Common myeloid progenitor, CD34-positive (primary cell): ENCODE results near the gene CCL25.
A peak's percentile ranks its signal among the peaks of the same experiment; 100 is the strongest.

Experiments
- CTCF ChIA-PET: fragments of 350-600 bp; sonication (Branson Sonifier 250); formaldehyde crosslinking; loops from one replicate; lab custom pipeline; 2021; ENCODE audit warnings: antibody characterized with exemption; lab: Charles Lee
- POLR2A ChIA-PET: fragments of 350-600 bp; sonication (Branson Sonifier 250); formaldehyde crosslinking; loops from one replicate; lab custom pipeline; 2021; ENCODE audit warnings: antibody characterized with exemption; lab: Charles Lee
- DNase-seq, 3 donors: peaks; one replicate each; pipeline versions ENCODE4 v3.0.0 to v3.0.0-alpha.2; 2013
- H3K27ac ChIP-seq, 2 experiments: 1 replicate in 1 of 2; 2 replicates in 1 of 2; pipeline ENCODE4 v1.7.0; 2013; ENCODE audit warnings: inconsistent platforms in 2 of 2, low read length in 2 of 2, mild to moderate bottlenecking in 2 of 2, low read depth in 1 of 2, moderate library complexity in 1 of 2; ENCODE audit not compliant: severe bottlenecking in 2 of 2, insufficient read depth in 1 of 2, poor library complexity in 1 of 2
- H3K27me3 ChIP-seq, 5 experiments: replicated peaks in 2 of 5; 1 replicate in 3 of 5; 2 replicates in 2 of 5; pipeline versions ENCODE4 v1.6.1 to v1.7.0; 2013; ENCODE audit warnings: low read length in 4 of 5, mild to moderate bottlenecking in 2 of 5, moderate library complexity in 2 of 5, inconsistent platforms in 1 of 5; ENCODE audit not compliant: insufficient read depth in 5 of 5, control insufficient read depth in 4 of 5
- H3K36me3 ChIP-seq, 4 experiments: 1 replicate in 2 of 4; 2 replicates in 2 of 4; pipeline versions ENCODE4 v1.6.1 to v1.7.0; 2013; ENCODE audit warnings: low read length in 3 of 4, control low read depth in 1 of 4, mild to moderate bottlenecking in 1 of 4; ENCODE audit not compliant: control insufficient read depth in 4 of 4, insufficient read depth in 4 of 4
- H3K4me1 ChIP-seq, 4 experiments: 1 replicate in 3 of 4; 2 replicates in 1 of 4; pipeline versions ENCODE4 v1.6.1 to v1.7.1; 2013; ENCODE audit warnings: low read length in 3 of 4, mild to moderate bottlenecking in 3 of 4, control low read depth in 1 of 4, inconsistent platforms in 1 of 4, moderate library complexity in 1 of 4; ENCODE audit not compliant: control insufficient read depth in 4 of 4, insufficient read depth in 4 of 4; ENCODE audit errors: control extremely low read depth in 1 of 4
- H3K4me3 ChIP-seq, 7 experiments: 1 replicate in 4 of 7; 2 replicates in 3 of 7; pipeline versions ENCODE4 v1.5.1 to v1.7.0; 2013; ENCODE audit warnings: mild to moderate bottlenecking in 7 of 7, low read length in 6 of 7, moderate library complexity in 6 of 7, inconsistent platforms in 2 of 7, low read depth in 2 of 7, control low read depth in 1 of 7; ENCODE audit not compliant: insufficient read depth in 4 of 7, control insufficient read depth in 1 of 7; ENCODE audit errors: extremely low read depth in 1 of 7
- H3K9me3 ChIP-seq, 5 experiments: 1 replicate in 4 of 5; 2 replicates in 1 of 5; pipeline versions ENCODE4 v1.6.1 to v1.7.1; 2013; ENCODE audit warnings: low read length in 4 of 5, mild to moderate bottlenecking in 2 of 5, inconsistent platforms in 1 of 5, low read depth in 1 of 5, moderate library complexity in 1 of 5; ENCODE audit not compliant: control insufficient read depth in 4 of 5, insufficient read depth in 2 of 5; ENCODE audit errors: control extremely low read depth in 1 of 5
- WGBS: methylation state at CpG from one replicate; pipeline ENCODE4 v1.1.5; 2013; ENCODE audit not compliant: insufficient coverage; 5-methylcytosine and 5-hydroxymethylcytosine counted together

Gene CCL25

DNA sequence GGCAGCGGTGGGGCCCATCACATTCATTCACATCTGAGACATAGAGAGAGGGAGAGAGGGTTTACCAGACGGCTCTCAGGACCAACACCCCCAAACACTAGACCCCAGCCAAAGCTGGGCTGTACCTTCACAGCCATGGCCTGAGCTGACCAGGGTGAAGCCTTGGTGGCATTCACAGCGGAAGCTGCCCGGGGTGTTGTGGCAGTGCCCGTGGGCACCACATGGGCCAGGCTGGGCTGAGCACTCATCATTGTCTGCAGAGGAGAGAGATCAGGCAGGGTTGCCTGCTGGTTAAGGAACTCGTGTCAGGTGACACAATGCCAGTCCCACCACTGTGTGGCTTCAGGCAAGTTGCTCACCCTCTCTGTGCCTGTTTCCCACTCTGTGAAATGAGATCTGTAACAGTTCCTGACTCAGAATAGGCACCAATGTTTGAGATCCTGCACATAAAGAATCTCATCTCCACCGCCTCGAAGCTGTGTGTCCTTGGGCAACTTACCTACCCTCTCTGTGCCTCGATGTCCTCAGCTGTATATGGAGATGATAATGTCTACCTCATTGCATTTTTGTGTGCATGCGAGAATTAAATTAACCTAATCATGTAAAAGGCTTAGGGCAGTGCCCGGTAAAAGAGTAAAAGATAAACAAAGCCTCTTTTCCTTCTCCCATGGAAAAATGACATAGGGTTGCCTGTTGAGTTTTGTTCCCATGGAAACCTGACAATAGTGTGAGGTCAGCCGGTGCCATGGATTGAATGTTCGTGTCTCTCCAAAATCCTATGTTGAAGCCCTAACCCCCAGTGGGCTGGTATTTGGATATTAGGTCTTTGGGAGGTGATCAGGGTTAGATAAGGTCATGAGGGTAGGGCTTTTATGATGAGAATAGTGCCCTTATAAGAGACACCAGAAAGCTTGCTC lies 22.9 kb downstream of the CCL25 start:
- CTCF ChIA-PET = interaction anchor here (0.6 kb wide), 1 partner anchor 608 kb away, joined by 3 read pairs; no protein-coding TSS in a partner anchor
- peak in 1 of 3 donors; percentile 44 for DNase-seq
- peaks cover 0 to 22% (median 0%) of the 10 kb centered on the region in 4 experiments for H3K4me1 ChIP-seq
- H3K27ac ChIP-seq = no peak overlapping the region
- no peaks in the 10 kb centered on the region for H3K36me3 ChIP-seq
- no peak overlapping the region for H3K4me3 ChIP-seq
- H3K9me3 ChIP-seq = peaks cover 0 to 7% (median 3%) of the 10 kb centered on the region in 5 experiments
- POLR2A ChIA-PET = no interaction called here
- 93% methylated on average over 5 of the region's 13 CpGs for WGBS
- H3K27me3 ChIP-seq = peaks cover 0 to 2% (median 0%) of the 10 kb centered on the region in 5 experiments

DNA sequence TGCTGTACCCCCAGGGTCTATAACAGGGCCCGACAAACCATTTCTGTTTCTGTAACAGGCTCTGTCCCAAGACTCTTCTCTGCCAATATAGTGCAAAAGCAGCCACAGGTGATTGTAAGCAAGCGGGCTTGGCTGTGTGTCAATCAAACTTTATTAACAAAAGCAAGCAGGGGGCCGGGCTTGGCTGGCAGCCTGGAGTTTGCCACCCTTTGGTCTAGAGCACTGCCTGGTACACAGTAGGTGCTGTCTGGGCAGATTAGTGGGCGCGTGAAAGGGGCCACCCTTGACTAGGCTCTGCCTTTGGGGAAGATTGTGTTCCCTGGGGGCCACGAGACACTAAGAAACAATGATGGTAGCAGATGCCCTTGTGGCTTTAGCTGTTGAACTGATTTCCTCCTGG lies 27.4 kb downstream of the CCL25 start:
- DNase-seq = no peak
- 98% methylated on average over 6 of the region's 6 CpGs for WGBS
- Histone ChIP-seq H3K9me3 (no peaks in the 10 kb centered on the region), H3K27ac (no peak overlapping the region), H3K4me3 (no peak overlapping the region), H3K27me3 (peaks cover 0 to 2% (median 0%) of the 10 kb centered on the region in 5 experiments), H3K36me3 (no peaks in the 10 kb centered on the region), H3K4me1 (no peaks in the 10 kb centered on the region)
- POLR2A ChIA-PET = no interaction called here
- CTCF ChIA-PET = no interaction called here

DNA sequence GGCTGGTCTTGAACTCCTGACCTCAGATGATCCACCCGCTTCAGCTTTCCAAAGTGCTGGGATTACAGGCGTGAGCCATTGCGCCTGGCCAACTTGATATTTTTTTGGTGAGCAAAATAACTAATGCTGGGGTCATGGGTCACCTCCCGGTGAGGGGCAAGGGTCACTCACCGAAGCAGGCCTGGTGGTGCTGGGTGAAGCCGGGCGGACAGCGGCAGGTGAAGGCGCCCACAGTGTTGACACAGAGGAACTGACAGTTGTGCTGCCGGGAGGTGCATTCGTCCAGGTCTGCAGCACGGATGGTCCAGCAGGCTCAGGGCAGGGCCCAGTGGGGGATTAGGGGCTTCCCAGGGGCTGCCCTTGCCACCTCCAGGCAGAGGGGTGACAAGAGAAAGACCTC lies 28.3 kb downstream of the CCL25 start:
- ChIA-PET CTCF (no interaction called here), POLR2A (no interaction called here)
- H3K27me3 ChIP-seq = peaks cover 0 to 2% (median 0%) of the 10 kb centered on the region in 5 experiments
- no peak overlapping the region for H3K27ac ChIP-seq
- 90% methylated on average over 12 of the region's 12 CpGs for WGBS
- DNase-seq = no peak
- H3K36me3 ChIP-seq = no peaks in the 10 kb centered on the region
- no peaks in the 10 kb centered on the region for H3K9me3 ChIP-seq
- no peak overlapping the region for H3K4me3 ChIP-seq
- no peaks in the 10 kb centered on the region for H3K4me1 ChIP-seq

DNA sequence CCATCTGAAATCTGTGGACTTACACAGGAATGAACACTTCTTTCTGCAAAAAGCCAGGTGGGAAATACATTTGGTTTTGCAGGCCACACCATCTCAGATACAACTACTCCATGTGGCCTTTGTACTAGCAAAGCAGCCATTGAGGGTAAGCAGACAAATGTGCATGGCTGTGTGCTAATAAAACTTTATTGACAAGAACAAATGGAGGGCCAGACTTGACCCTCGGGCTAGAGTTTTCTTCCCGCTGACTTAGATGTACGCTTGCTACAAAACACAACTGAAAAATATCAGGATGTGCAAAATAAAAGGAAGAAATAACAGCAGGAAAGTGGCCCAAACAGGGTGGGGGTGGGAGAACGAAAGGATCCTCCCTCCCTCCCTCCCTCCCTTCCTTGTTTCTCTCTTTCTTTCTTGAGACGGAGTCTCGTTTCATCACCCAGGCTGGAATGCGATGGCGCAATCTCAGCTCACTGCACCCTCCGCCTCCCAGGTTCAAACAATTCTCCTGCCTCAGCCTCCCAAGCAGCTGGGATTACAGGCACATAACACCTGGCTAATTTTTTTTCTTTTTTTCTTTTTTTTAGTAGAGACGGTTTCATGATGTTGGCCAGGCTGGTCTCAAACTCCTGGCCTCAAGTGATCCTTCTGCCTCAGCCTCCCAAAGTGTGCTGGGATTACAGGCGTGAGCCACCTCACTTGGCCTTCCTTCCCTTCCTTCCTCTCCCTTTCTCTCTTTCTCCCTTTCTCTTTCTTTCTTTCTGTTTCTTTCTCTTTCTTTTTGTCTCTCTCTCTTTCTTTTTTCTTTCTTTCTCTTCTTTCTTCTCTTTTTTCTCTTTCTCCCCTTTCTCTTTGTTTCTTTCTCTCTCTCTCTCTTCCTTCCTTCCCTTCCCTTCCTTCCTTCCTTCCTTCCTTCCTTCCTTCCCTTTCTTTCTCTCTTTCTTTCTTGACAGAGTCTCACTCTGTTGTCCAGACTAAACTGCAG lies 29.3 kb downstream of the CCL25 start:
- 90% methylated on average over 6 of the region's 11 CpGs for WGBS
- Histone ChIP-seq H3K27ac (no peak overlapping the region), H3K9me3 (no peaks in the 10 kb centered on the region), H3K36me3 (no peaks in the 10 kb centered on the region), H3K4me3 (no peak overlapping the region), H3K27me3 (peaks cover 0 to 2% (median 0%) of the 10 kb centered on the region in 5 experiments), H3K4me1 (no peaks in the 10 kb centered on the region)
- ChIA-PET POLR2A (no interaction called here), CTCF (no interaction called here)
- no peak for DNase-seq

DNA sequence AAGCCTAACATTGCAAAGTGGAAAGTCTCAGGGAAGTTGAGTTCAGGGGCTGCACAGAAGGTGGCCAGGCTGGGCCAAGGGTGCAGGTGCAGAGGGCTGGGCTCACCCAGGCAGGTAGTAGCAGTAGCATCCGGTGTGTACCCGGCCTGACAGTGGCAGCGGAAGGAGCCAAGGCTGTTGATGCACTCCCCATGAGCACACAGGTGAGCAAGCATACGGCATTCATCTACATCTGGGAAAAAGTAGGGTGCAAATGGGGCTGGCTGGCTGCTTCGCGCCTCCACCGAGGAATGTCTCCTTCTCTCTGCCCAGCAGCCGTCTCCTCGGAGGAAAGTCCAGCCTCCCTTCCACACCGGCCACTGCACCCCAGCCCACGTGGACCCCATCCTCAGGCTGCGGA lies 30.6 kb downstream of the CCL25 start:
- Histone ChIP-seq H3K9me3 (no peaks in the 10 kb centered on the region), H3K4me1 (no peaks in the 10 kb centered on the region), H3K27ac (no peak overlapping the region), H3K4me3 (no peak overlapping the region), H3K27me3 (peaks cover 0 to 2% (median 0%) of the 10 kb centered on the region in 5 experiments), H3K36me3 (no peaks in the 10 kb centered on the region)
- POLR2A ChIA-PET = no interaction called here
- no peak for DNase-seq
- WGBS = 94% methylated on average over 7 of the region's 12 CpGs
- CTCF ChIA-PET = no interaction called here

DNA sequence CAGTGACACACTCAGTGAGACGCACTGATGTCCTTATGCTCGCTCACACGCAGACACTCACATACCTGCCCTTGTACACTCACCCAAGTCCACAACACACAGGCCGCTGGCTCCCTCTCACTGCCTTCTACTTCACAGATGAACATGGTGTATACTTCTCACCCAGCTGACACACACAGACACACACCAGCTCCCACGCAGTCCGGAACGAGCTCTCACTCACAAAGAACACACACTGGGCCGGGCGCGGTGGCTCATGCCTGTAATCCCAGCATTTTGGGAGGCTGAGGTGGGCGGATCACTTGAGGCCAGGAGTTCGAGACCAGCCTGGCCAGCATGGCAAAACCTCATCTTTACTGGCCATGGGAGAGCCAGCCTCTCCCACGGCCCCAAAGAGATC lies 31.6 kb downstream of the CCL25 start:
- CTCF ChIA-PET = no interaction called here
- DNase-seq = no peak
- Histone ChIP-seq H3K4me1 (no peaks in the 10 kb centered on the region), H3K27ac (no peak overlapping the region), H3K36me3 (no peaks in the 10 kb centered on the region), H3K4me3 (no peak overlapping the region), H3K9me3 (no peaks in the 10 kb centered on the region), H3K27me3 (peaks cover 0 to 2% (median 0%) of the 10 kb centered on the region in 5 experiments)
- POLR2A ChIA-PET = no interaction called here
- WGBS = 98% methylated on average over 12 of the region's 13 CpGs
